HepG2 (cell line): ENCODE results near the gene ITPK1. TPM values are rescaled to one million over a fixed set of nuclear protein-coding genes. Genes with fewer than 3 reads are reported as not detected.

Source experiments
- DBP ChIP-seq: sonication (generic); formaldehyde crosslinking; IDR thresholded peaks from 2 replicates; pipeline ENCODE4 v1.4.0; 2020; ENCODE audit warnings: missing genetic modification reagents; ENCODE audit errors: not compliant biosample characterization
- FOSL2 ChIP-seq: sonication (generic); formaldehyde crosslinking; IDR thresholded peaks from 2 replicates; pipeline ENCODE4 v1.4.0; 2020; ENCODE audit warnings: missing genetic modification reagents
- FOXP1 ChIP-seq, 2 experiments: fragments of 450-650 bp in 1 of 2; IDR thresholded peaks; 2 replicates each; pipeline ENCODE4 v1.6.1; 2017 to 2018; ENCODE audit warnings: antibody characterized with exemption in 1 of 2
- FUBP1 ChIP-seq: sonication (generic); formaldehyde crosslinking; IDR thresholded peaks from 2 replicates; pipeline ENCODE4 v1.5.1; 2020; ENCODE audit warnings: missing genetic modification reagents, mild to moderate bottlenecking, borderline replicate concordance
- HMG20A ChIP-seq: IDR thresholded peaks from 2 replicates; pipeline ENCODE4 v1.6.1; 2016; ENCODE audit warnings: borderline replicate concordance
- JARID2 ChIP-seq: sonication (generic); formaldehyde crosslinking; IDR thresholded peaks from 2 replicates; pipeline ENCODE4 v1.8.1; 2023; ENCODE audit warnings: missing genetic modification reagents, inconsistent platforms; ENCODE audit not compliant: insufficient replicate concordance
- RERE ChIP-seq: IDR thresholded peaks from 2 replicates; pipeline ENCODE4 v1.6.1; 2016; ENCODE audit warnings: low read depth, missing genetic modification reagents, missing compliant biosample characterization
- REXO4 ChIP-seq: sonication (generic); formaldehyde crosslinking; IDR thresholded peaks from 2 replicates; pipeline ENCODE4 v1.8.0; 2022; ENCODE audit warnings: missing genetic modification reagents, mild to moderate bottlenecking, borderline replicate concordance
- SOX5 ChIP-seq: IDR thresholded peaks from 2 replicates; pipeline ENCODE4 v1.6.1; 2016; ENCODE audit warnings: borderline replicate concordance
- ZFP37 ChIP-seq: sonication (generic); formaldehyde crosslinking; IDR thresholded peaks from 2 replicates; pipeline ENCODE4 v1.4.0; 2020; ENCODE audit warnings: missing genetic modification reagents, borderline replicate concordance
- ZNF557 ChIP-seq: sonication (generic); formaldehyde crosslinking; IDR thresholded peaks from 2 replicates; pipeline ENCODE4 v1.4.0; 2020; ENCODE audit warnings: missing genetic modification reagents
- ZNF687 ChIP-seq: sonication (generic); formaldehyde crosslinking; IDR thresholded peaks from 2 replicates; pipeline ENCODE4 v1.5.1; 2020; ENCODE audit warnings: mild to moderate bottlenecking, missing genetic modification reagents, moderate library complexity
- ZSCAN25 ChIP-seq: sonication (generic); formaldehyde crosslinking; IDR thresholded peaks from 2 replicates; pipeline ENCODE4 v1.8.0; 2022; ENCODE audit warnings: mild to moderate bottlenecking, missing genetic modification reagents
- ZZZ3 ChIP-seq: sonication (generic); formaldehyde crosslinking; IDR thresholded peaks from 2 replicates; pipeline ENCODE4 v1.4.0; 2020; ENCODE audit warnings: missing genetic modification reagents, mild to moderate bottlenecking, borderline replicate concordance
- polyA plus RNA-seq, 8 experiments: library from polyadenylated mRNA; depleted of rRNA in 3 of 8; stranded (reverse) in 7 of 8; unstranded in 1 of 8; fragments of >200 nt; fragmentation: Illumina TruSeq in 4 of 8; extraction: Trizol in 4 of 8; gene quantifications; 2 replicates each; pipeline versions ENCODE4 v1.2.1 to v1.2.3, GENCODE V29; 2011 to 2016; ENCODE audit warnings: low read depth in 4 of 8, missing spikeins in 1 of 8, mixed read lengths in 1 of 8; ENCODE audit not compliant: insufficient read depth in 1 of 8
- total RNA-seq, 5 experiments: library from RNA; depleted of rRNA; stranded (reverse); fragments of >200 nt; fragmentation: Illumina TruSeq; extraction: Trizol; gene quantifications; 2 replicates each; pipeline ENCODE4 v1.2.3, GENCODE V29; 2016; ENCODE audit warnings: low read depth in 1 of 5

ITPK1 gene
- total and polyA plus RNA-seq, 2 of the 13 experiments (the other 11 are each of a cell fraction or from before 2014, with no cell fraction given), result 20.5 to 47.5 TPM

- TF ChIP-seq ZNF687 (CRISPR knock-in tag) (peak; percentile 19; the same call in 1 of the 2 replicates), ZNF557 (CRISPR knock-in tag) (0 out of 2 replicates have a peak, but pooled peaks have one; percentile 31), ZZZ3 (CRISPR knock-in tag) (no peak), JARID2 (CRISPR knock-in tag) (no peak), DBP (CRISPR knock-in tag) (no peak), SOX5 (CRISPR knock-in tag) (peak; percentile 27; the same call in 1 of the 2 replicates), HMG20A (CRISPR knock-in tag) (peak; percentile 35; the same call in 1 of the 2 replicates), ZFP37 (CRISPR knock-in tag) (no peak), ZSCAN25 (CRISPR knock-in tag) (no peak), FOSL2 (CRISPR knock-in tag) (0 out of 2 replicates have a peak, but pooled peaks have one; percentile 31), REXO4 (no peak), FUBP1 (no peak), RERE (CRISPR knock-in tag) (no peak), FOXP1 (IDR thresholded peaks at IDR 0.05) (no peak), FOXP1 (CRISPR knock-in tag; IDR thresholded peaks at IDR 0.05) (0 out of 2 replicates have a peak, but pooled peaks have one; percentile 23)
These were observed 129.2 kb downstream of the ITPK1 start (continued) for GRCh38 chr14:92986254-92987147.
